ENCODE data around the gene FALEC. TPM values are rescaled to one million over a fixed set of nuclear protein-coding genes. Genes with fewer than 3 reads are reported as not detected.

FALEC gene
- polyA plus RNA-seq, 1 donor (not counting 4 experiments of a cell fraction or from before 2014, with no cell fraction given): 0.12 TPM

- no peaks in the 10 kb centered on the region for H3K79me2 ChIP-seq (ENCODE audit: control insufficient read depth, insufficient read depth, low read length)
- H3K4me1 ChIP-seq (ENCODE audit: control insufficient read depth, extremely low read depth, insufficient read depth, low read length): peaks cover 2% of the 10 kb centered on the region
- dilution Hi-C loops (cut with MboI; ENCODE audit: extremely low pct_ligation_motif_present, low sequenced_read_pairs): no loop called here
- no peak for TF ChIP-seq CTCF (optimal IDR thresholded peaks at IDR 0.05 in 1 of 3, IDR thresholded peaks at IDR 0.05 in 1 of 3, conservative IDR thresholded peaks at IDR 0.05 in 1 of 3; ENCODE audit: extremely low read depth in 1 of 3, insufficient read depth in 2 of 3, low read length in 3 of 3)
- TF ChIP-seq EZH2 (IDR thresholded peaks at IDR 0.05; ENCODE audit: low read length): no peak
- no peak overlapping the region for H2AFZ ChIP-seq (ENCODE audit: control insufficient read depth, low read length)
- H3K9me3 ChIP-seq (ENCODE audit: control insufficient read depth, low read depth, low read length): no peaks in the 10 kb centered on the region
- FAIRE-seq (no peak), DNase-seq (ENCODE audit: low read depth, low spot score) (no peak)
- H3K27me3 ChIP-seq (ENCODE audit: control insufficient read depth, extremely low read depth, insufficient read depth, low read length): no peaks in the 10 kb centered on the region
- no peak overlapping the region for H3K27ac ChIP-seq (ENCODE audit: control insufficient read depth, insufficient read depth, low read length)
- H4K20me1 ChIP-seq (ENCODE audit: control insufficient read depth, extremely low read depth, insufficient read depth, low read length): no peaks in the 10 kb centered on the region
- no peak overlapping the region for H3K4me2 ChIP-seq (ENCODE audit: control insufficient read depth, extremely low read depth, insufficient read depth, low read depth, low read length)
- H3K9me1 ChIP-seq (ENCODE audit: control insufficient read depth, extremely low read depth, insufficient read depth, low read length): no peaks in the 10 kb centered on the region
- H3K4me3 ChIP-seq (ENCODE audit: control insufficient read depth in 2 of 3, extremely low read depth in 1 of 3, insufficient read depth in 2 of 3, low read depth in 1 of 3, low read length in 3 of 3): no peak overlapping the region
- no peak overlapping the region for H3K9ac ChIP-seq (ENCODE audit: control insufficient read depth, extremely low read depth, insufficient read depth, low read length)
- peaks cover 8 to 17% of the 10 kb centered on the region in 2 experiments for H3K36me3 ChIP-seq (ENCODE audit: control insufficient read depth in 2 of 2, extremely low read depth in 1 of 2, insufficient read depth in 2 of 2, low read length in 2 of 2)
Measured at GRCh38 chr1:150469291-150469690, 46.3 kb upstream of the FALEC start.

- peaks cover 8 to 16% of the 10 kb centered on the region in 2 experiments for H3K36me3 ChIP-seq (ENCODE audit: control insufficient read depth in 2 of 2, extremely low read depth in 1 of 2, insufficient read depth in 2 of 2, low read length in 2 of 2)
- peaks cover 15% of the 10 kb centered on the region for H3K4me1 ChIP-seq (ENCODE audit: control insufficient read depth, extremely low read depth, insufficient read depth, low read length)
- TF ChIP-seq CTCF (optimal IDR thresholded peaks at IDR 0.05 in 1 of 3, IDR thresholded peaks at IDR 0.05 in 1 of 3, conservative IDR thresholded peaks at IDR 0.05 in 1 of 3; ENCODE audit: extremely low read depth in 1 of 3, insufficient read depth in 2 of 3, low read length in 3 of 3) (no peak), EZH2 (IDR thresholded peaks at IDR 0.05; ENCODE audit: low read length) (no peak)
- no peaks in the 10 kb centered on the region for H3K9me1 ChIP-seq (ENCODE audit: control insufficient read depth, extremely low read depth, insufficient read depth, low read length)
- H3K9ac ChIP-seq (ENCODE audit: control insufficient read depth, extremely low read depth, insufficient read depth, low read length): no peak overlapping the region
- H3K9me3 ChIP-seq (ENCODE audit: control insufficient read depth, low read depth, low read length): no peaks in the 10 kb centered on the region
- H3K79me2 ChIP-seq (ENCODE audit: control insufficient read depth, insufficient read depth, low read length): no peaks in the 10 kb centered on the region
- no peak overlapping the region for H3K4me3 ChIP-seq (ENCODE audit: control insufficient read depth in 2 of 3, extremely low read depth in 1 of 3, insufficient read depth in 2 of 3, low read depth in 1 of 3, low read length in 3 of 3)
- no peak overlapping the region for H2AFZ ChIP-seq (ENCODE audit: control insufficient read depth, low read length)
- H3K27ac ChIP-seq (ENCODE audit: control insufficient read depth, insufficient read depth, low read length): no peak overlapping the region
- dilution Hi-C loops (cut with MboI; ENCODE audit: extremely low pct_ligation_motif_present, low sequenced_read_pairs): no loop called here
- no peaks in the 10 kb centered on the region for H4K20me1 ChIP-seq (ENCODE audit: control insufficient read depth, extremely low read depth, insufficient read depth, low read length)
- H3K27me3 ChIP-seq (ENCODE audit: control insufficient read depth, extremely low read depth, insufficient read depth, low read length): no peaks in the 10 kb centered on the region
- H3K4me2 ChIP-seq (ENCODE audit: control insufficient read depth, extremely low read depth, insufficient read depth, low read depth, low read length): no peak overlapping the region
- FAIRE-seq: no peak
- no peak for DNase-seq (ENCODE audit: low read depth, low spot score)
Measured at GRCh38 chr1:150472601-150473200, 42.9 kb upstream of the FALEC start.
